ENCODE data around the gene TIMD4.

- TF ChIP-seq CTCF (conservative IDR thresholded peaks at IDR 0.05): no peak
- TF ChIP-seq EZH2 (IDR thresholded peaks at IDR 0.05; ENCODE audit: low read depth): no peak
Observed at GRCh38 chr5:156871212-156871611, 91.8 kb downstream of the TIMD4 start.

All from PC-9 (cell line).